ENCODE results near the gene PPAT. TPM values are rescaled to one million over a fixed set of nuclear protein-coding genes. Genes with fewer than 3 reads are reported as not detected.

PPAT gene
- total and polyA plus RNA-seq, 2 experiments from 2014 or later, result 8.0 to 8.5 TPM

- Histone ChIP-seq H3K79me2 (ENCODE audit: insufficient read depth) (peaks cover 87% of the 10 kb centered on the region), H3K9me3 (ENCODE audit: low read depth) (no peaks in the 10 kb centered on the region), H3K27ac (peak overlapping the region; percentile 100), H2AFZ (no peak overlapping the region), H3K36me3 (ENCODE audit: low read depth) (peaks cover 17% of the 10 kb centered on the region), H3K4me3 (peak overlapping the region; percentile 98), H3K27me3 (replicated peaks; ENCODE audit: insufficient read depth) (no peaks in the 10 kb centered on the region), H3K9me2 (ENCODE audit: insufficient read depth) (no peaks in the 10 kb centered on the region), H3F3A (ENCODE audit: insufficient read depth) (peaks cover 27% of the 10 kb centered on the region), H3K4me1 (ENCODE audit: insufficient read depth) (peaks cover 34% of the 10 kb centered on the region), H3K9ac (peak overlapping the region; percentile 100), H3K4me2 (ENCODE audit: unreplicated experiment) (peak overlapping the region; percentile 91), H4K20me1 (ENCODE audit: insufficient read depth) (no peaks in the 10 kb centered on the region; the same call in none of the 2 replicates)
- DNase-seq, result peak; percentile 72
- 35 to 36% methylated on average over 10 of the region's 10 CpGs for WGBS, 2 experiments (ENCODE audit: low coverage in 1 of 2, low lambda C conversion rate in 2 of 2, missing lambda C conversion rate in 2 of 2)
- in situ Hi-C loops (cut with MboI), result no loop called here
- TF ChIP-seq EZH2 (IDR thresholded peaks at IDR 0.05; ENCODE audit: insufficient read depth, poor library complexity, severe bottlenecking) (no peak), EZH2phosphoT487 (IDR thresholded peaks at IDR 0.05; ENCODE audit: insufficient read depth, low read depth) (no peak)
These were observed 30.3 kb upstream of the PPAT start for GRCh38 chr4:56465599-56466295.

GRCh38 chr4:56464581-56464980, 29.2 kb upstream of the PPAT start:
- H3K9me3 ChIP-seq (ENCODE audit: low read depth), result no peaks in the 10 kb centered on the region
- H3K9me2 ChIP-seq (ENCODE audit: insufficient read depth), result no peaks in the 10 kb centered on the region
- H3K9ac ChIP-seq, result no peak overlapping the region
- no peak for TF ChIP-seq EZH2phosphoT487 (IDR thresholded peaks at IDR 0.05; ENCODE audit: insufficient read depth, low read depth)
- TF ChIP-seq EZH2 (IDR thresholded peaks at IDR 0.05; ENCODE audit: insufficient read depth, poor library complexity, severe bottlenecking), result no peak
- H3K36me3 ChIP-seq (ENCODE audit: low read depth), result peaks cover 20% of the 10 kb centered on the region; the same call in 1 of the 2 replicates
- H3K27me3 ChIP-seq (replicated peaks; ENCODE audit: insufficient read depth), result no peaks in the 10 kb centered on the region
- no peak overlapping the region for H3K27ac ChIP-seq
- peak overlapping the region; percentile 91 for H3K4me2 ChIP-seq (ENCODE audit: unreplicated experiment)
- H3K4me1 ChIP-seq (ENCODE audit: insufficient read depth), result peaks cover 32% of the 10 kb centered on the region
- peaks cover 87% of the 10 kb centered on the region for H3K79me2 ChIP-seq (ENCODE audit: insufficient read depth)
- H4K20me1 ChIP-seq (ENCODE audit: insufficient read depth), result no peaks in the 10 kb centered on the region; the same call in none of the 2 replicates
- H3K4me3 ChIP-seq, result no peak overlapping the region
- in situ Hi-C loops (cut with MboI), result no loop called here
- H3F3A ChIP-seq (ENCODE audit: insufficient read depth), result peaks cover 27% of the 10 kb centered on the region
- DNase-seq, result no peak
- 82 to 91% methylated on average over 3 of the region's 3 CpGs for WGBS, 2 experiments (ENCODE audit: low coverage in 1 of 2, low lambda C conversion rate in 2 of 2, missing lambda C conversion rate in 2 of 2)
- H2AFZ ChIP-seq, result no peak overlapping the region

GRCh38 chr4:56463711-56464110, 28.3 kb upstream of the PPAT start:
- TF ChIP-seq EZH2 (IDR thresholded peaks at IDR 0.05; ENCODE audit: insufficient read depth, poor library complexity, severe bottlenecking) (no peak), EZH2phosphoT487 (IDR thresholded peaks at IDR 0.05; ENCODE audit: insufficient read depth, low read depth) (no peak)
- Histone ChIP-seq H3K27me3 (replicated peaks; ENCODE audit: insufficient read depth) (no peaks in the 10 kb centered on the region), H3K9me3 (ENCODE audit: low read depth) (no peaks in the 10 kb centered on the region), H3K36me3 (ENCODE audit: low read depth) (peaks cover 27% of the 10 kb centered on the region), H3K4me1 (ENCODE audit: insufficient read depth) (peaks cover 23% of the 10 kb centered on the region), H3K79me2 (ENCODE audit: insufficient read depth) (peaks cover 87% of the 10 kb centered on the region), H3K9ac (no peak overlapping the region), H3K27ac (no peak overlapping the region), H4K20me1 (ENCODE audit: insufficient read depth) (no peaks in the 10 kb centered on the region), H3K4me2 (ENCODE audit: unreplicated experiment) (no peak overlapping the region), H3K4me3 (no peak overlapping the region), H3F3A (ENCODE audit: insufficient read depth) (peaks cover 32% of the 10 kb centered on the region), H3K9me2 (ENCODE audit: insufficient read depth) (no peaks in the 10 kb centered on the region), H2AFZ (no peak overlapping the region)
- WGBS, 2 experiments (ENCODE audit: low coverage in 1 of 2, low lambda C conversion rate in 2 of 2, missing lambda C conversion rate in 2 of 2), result 86 to 95% methylated on average over 5 of the region's 5 CpGs
- DNase-seq, result no peak
- in situ Hi-C loops (cut with MboI), result no loop called here

GRCh38 chr4:56462157-56462556, 26.7 kb upstream of the PPAT start:
- in situ Hi-C loops (cut with MboI), result no loop called here
- no peaks in the 10 kb centered on the region for H3K9me3 ChIP-seq (ENCODE audit: low read depth)

More at GRCh38 chr4:56462157-56462556, 26.7 kb upstream of the PPAT start:
- Histone ChIP-seq H3K27me3 (replicated peaks; ENCODE audit: insufficient read depth) (no peaks in the 10 kb centered on the region), H3K36me3 (ENCODE audit: low read depth) (peaks cover 38% of the 10 kb centered on the region), H3K9ac (no peak overlapping the region), H3K79me2 (ENCODE audit: insufficient read depth) (peaks cover 80% of the 10 kb centered on the region), H3K27ac (no peak overlapping the region), H3K4me1 (ENCODE audit: insufficient read depth) (peaks cover 20% of the 10 kb centered on the region), H3K4me3 (no peak overlapping the region), H3F3A (ENCODE audit: insufficient read depth) (peaks cover 31% of the 10 kb centered on the region), H4K20me1 (ENCODE audit: insufficient read depth) (no peaks in the 10 kb centered on the region), H3K9me2 (ENCODE audit: insufficient read depth) (no peaks in the 10 kb centered on the region), H3K4me2 (ENCODE audit: unreplicated experiment) (no peak overlapping the region), H2AFZ (no peak overlapping the region)
- DNase-seq, result no peak
- TF ChIP-seq EZH2 (IDR thresholded peaks at IDR 0.05; ENCODE audit: insufficient read depth, poor library complexity, severe bottlenecking), result no peak
- TF ChIP-seq EZH2phosphoT487 (IDR thresholded peaks at IDR 0.05; ENCODE audit: insufficient read depth, low read depth), result no peak

All from GM23248 (cell line).